Lung (tissue), 12 donors: Measurements from ENCODE around the gene CCND2. TPM values are rescaled to one million over a fixed set of nuclear protein-coding genes. Genes with fewer than 3 reads are reported as not detected.

ENCODE experiments used
- ATAC-seq: fragments of 200-7000 bp; cut with Tn5 transposase; one replicate; pipeline ENCODE4 v1.9.1; 2020; ENCODE audit warnings: moderate number of reproducible peaks; ENCODE audit not compliant: insufficient read depth, low FRiP score
- DNase-seq, 3 donors: peaks; one replicate each; pipeline ENCODE4 v3.0.0-alpha.2; 2013 to 2017
- H3K27ac ChIP-seq, 2 donors: one replicate each; pipeline ENCODE4 v1.5.1; 2013; ENCODE audit warnings: mild to moderate bottlenecking in 2 of 2, moderate library complexity in 2 of 2, control low read depth in 1 of 2, inconsistent platforms in 1 of 2, low read depth in 1 of 2, low read length in 1 of 2
- H3K27me3 ChIP-seq, 3 donors: one replicate each; pipeline ENCODE4 v1.5.1; 2013; ENCODE audit warnings: low read length in 2 of 3; ENCODE audit not compliant: control insufficient read depth in 3 of 3, insufficient read depth in 3 of 3
- H3K36me3 ChIP-seq, 4 donors: one replicate each; pipeline ENCODE4 v1.5.1; 2013; ENCODE audit warnings: low read length in 4 of 4, mild to moderate bottlenecking in 1 of 4, moderate library complexity in 1 of 4; ENCODE audit not compliant: control insufficient read depth in 4 of 4, insufficient read depth in 4 of 4
- H3K4me1 ChIP-seq, 5 donors: one replicate each; pipeline ENCODE4 v1.5.1; 2013; ENCODE audit warnings: low read length in 5 of 5, mild to moderate bottlenecking in 2 of 5, moderate library complexity in 1 of 5; ENCODE audit not compliant: control insufficient read depth in 5 of 5, insufficient read depth in 5 of 5
- H3K4me3 ChIP-seq: one replicate; pipeline ENCODE4 v1.5.1; 2013; ENCODE audit warnings: mild to moderate bottlenecking, control low read depth, moderate library complexity
- H3K9ac ChIP-seq, 2 donors: one replicate each; pipeline ENCODE4 v1.5.1; 2013; ENCODE audit warnings: low read length in 2 of 2, control low read depth in 1 of 2; ENCODE audit not compliant: insufficient read depth in 1 of 2
- H3K9me3 ChIP-seq, 4 donors: one replicate each; pipeline ENCODE4 v1.5.1; 2013; ENCODE audit warnings: low read length in 3 of 4, mild to moderate bottlenecking in 1 of 4, moderate library complexity in 1 of 4; ENCODE audit not compliant: control insufficient read depth in 4 of 4, insufficient read depth in 3 of 4
- WGBS, 2 donors: extraction: QIAGEN DNeasy Blood & Tissue Kit; methylation state at CpG; one replicate each; pipeline ENCODE4 v1.1.7; 2013; 5-methylcytosine and 5-hydroxymethylcytosine counted together
- polyA plus RNA-seq, 2 donors: library from polyadenylated mRNA; stranded (reverse); fragments of 200-250 nt; gene quantifications; one replicate each; pipeline ENCODE4 v1.2.1, GENCODE V29; 2013
- total RNA-seq, 2 donors: library from RNA; depleted of rRNA in 1 of 2; stranded (reverse); fragments of >200 nt in 1 of 2; gene quantifications; one replicate each; pipeline ENCODE4 v1.2.1, GENCODE V29; 2014 to 2021
- TF ChIP-seq, protein P1 (sequence below): IDR thresholded peaks from 2 replicates; pipeline ENCODE4 v1.5.1; 2012; ENCODE audit warnings: mild to moderate bottlenecking; ENCODE audit errors: control extremely low read depth, extremely low read depth
- donor health status: control.
- donor health status: control.
- donor health status: Bipolar disorder and iron deficiency.
- donor health status: healthy.
- donor health status: DM: yes; HTN: yes; CAD: no.

The CCND2 gene
- total and polyA plus RNA-seq, 4 donors, result 6.1 to 113 (median 51.7) TPM

DNA sequence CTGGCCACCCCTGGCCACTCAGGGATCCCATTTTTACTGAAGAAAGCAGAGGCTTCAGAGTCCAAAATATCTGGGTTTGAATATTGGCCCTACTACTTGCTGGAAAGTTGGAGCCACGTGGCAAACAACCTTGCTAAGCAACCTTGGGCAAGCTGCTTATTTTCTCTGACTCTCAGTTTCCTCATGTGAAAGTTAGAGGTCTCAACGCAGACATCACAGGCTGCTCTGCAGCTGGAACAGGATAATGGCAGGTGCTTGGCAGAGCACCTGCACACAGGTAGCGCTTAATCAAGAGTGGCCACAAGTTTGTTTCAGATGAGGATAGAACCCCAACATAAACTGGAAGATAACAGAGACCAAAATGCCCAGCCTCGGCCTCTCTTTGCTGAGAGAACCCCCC is 28.1 kb upstream of the CCND2 start:
- TF ChIP-seq, protein P1, sequence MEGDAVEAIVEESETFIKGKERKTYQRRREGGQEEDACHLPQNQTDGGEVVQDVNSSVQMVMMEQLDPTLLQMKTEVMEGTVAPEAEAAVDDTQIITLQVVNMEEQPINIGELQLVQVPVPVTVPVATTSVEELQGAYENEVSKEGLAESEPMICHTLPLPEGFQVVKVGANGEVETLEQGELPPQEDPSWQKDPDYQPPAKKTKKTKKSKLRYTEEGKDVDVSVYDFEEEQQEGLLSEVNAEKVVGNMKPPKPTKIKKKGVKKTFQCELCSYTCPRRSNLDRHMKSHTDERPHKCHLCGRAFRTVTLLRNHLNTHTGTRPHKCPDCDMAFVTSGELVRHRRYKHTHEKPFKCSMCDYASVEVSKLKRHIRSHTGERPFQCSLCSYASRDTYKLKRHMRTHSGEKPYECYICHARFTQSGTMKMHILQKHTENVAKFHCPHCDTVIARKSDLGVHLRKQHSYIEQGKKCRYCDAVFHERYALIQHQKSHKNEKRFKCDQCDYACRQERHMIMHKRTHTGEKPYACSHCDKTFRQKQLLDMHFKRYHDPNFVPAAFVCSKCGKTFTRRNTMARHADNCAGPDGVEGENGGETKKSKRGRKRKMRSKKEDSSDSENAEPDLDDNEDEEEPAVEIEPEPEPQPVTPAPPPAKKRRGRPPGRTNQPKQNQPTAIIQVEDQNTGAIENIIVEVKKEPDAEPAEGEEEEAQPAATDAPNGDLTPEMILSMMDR, result no peak
- no peak overlapping the region for H3K27ac ChIP-seq
- no peaks in the 10 kb centered on the region for H3K27me3 ChIP-seq
- WGBS, 2 donors, result 86 to 91% methylated on average over 4 of the region's 4 CpGs
- DNase-seq (no peak), ATAC-seq (no peak)
- no peak overlapping the region for H3K9ac ChIP-seq
- no peaks in the 10 kb centered on the region for H3K9me3 ChIP-seq
- H3K36me3 ChIP-seq, result no peaks in the 10 kb centered on the region
- H3K4me1 ChIP-seq, result peaks cover 0 to 13% (median 2%) of the 10 kb centered on the region in 5 donors
- H3K4me3 ChIP-seq, result no peak overlapping the region

DNA sequence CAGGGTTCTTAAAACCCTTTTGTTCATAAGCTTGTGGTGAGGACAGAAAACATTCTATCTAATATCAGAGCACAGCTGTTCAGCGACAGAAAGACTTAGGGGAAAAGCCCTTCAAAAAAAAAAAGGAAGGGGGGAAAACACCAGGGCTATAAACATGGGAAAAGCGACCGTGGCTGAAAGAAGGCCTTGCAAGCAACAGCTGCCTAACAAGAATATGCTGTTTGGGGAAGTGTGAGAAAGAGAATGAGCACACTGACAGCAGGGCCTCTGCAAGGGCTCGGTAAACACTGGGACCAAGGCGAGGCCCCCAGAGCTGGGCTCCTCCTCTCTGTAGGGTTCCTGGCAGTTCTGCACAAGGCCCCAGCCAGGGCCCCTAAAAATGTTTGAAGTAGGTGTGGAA is 27.4 kb upstream of the CCND2 start:
- peak; percentile 58 to 83 (median 74) for DNase-seq
- Histone ChIP-seq H3K9me3 (no peaks in the 10 kb centered on the region), H3K4me3 (no peak overlapping the region), H3K27me3 (no peaks in the 10 kb centered on the region), H3K27ac (no peak overlapping the region), H3K36me3 (no peaks in the 10 kb centered on the region), H3K4me1 (peaks cover 0 to 13% (median 0%) of the 10 kb centered on the region in 5 donors), H3K9ac (peak overlapping the region in 1 of 2 donors; percentile 44)
- 25 to 36% methylated on average over 5 of the region's 5 CpGs for WGBS, 2 donors
- TF ChIP-seq, protein P1, result no peak
- ATAC-seq, result no peak

DNA sequence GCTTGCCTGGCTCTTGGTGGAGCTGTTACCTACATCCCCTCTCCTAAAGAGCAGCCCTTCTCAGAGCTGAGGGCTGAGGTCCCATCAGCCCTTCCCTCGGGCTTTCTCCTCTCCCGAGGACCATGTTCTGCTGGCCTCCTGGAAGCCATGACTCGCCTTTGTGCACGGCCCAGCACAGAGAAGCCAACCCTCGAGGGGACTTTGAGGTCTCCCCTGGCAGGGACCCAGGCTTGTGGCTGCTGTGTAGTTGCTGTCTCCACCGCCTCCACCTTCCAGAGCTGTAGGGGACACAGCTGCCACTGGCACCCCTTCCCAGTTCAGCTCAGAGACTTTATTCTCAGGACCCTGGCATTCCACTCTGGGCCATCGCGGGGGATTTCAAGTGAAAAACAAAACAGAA is 22.9 kb upstream of the CCND2 start:
- Histone ChIP-seq H3K4me3 (no peak overlapping the region), H3K36me3 (no peaks in the 10 kb centered on the region), H3K4me1 (peaks cover 0 to 25% (median 3%) of the 10 kb centered on the region in 5 donors), H3K9me3 (no peaks in the 10 kb centered on the region), H3K27me3 (no peaks in the 10 kb centered on the region), H3K9ac (no peak overlapping the region), H3K27ac (no peak overlapping the region)
- ATAC-seq (no peak), DNase-seq (no peak)
- 66 to 76% methylated on average over 8 of the region's 8 CpGs for WGBS, 2 donors
- TF ChIP-seq, protein P1, result no peak
